GM12878 (cell line): Measurements from ENCODE around the gene INHBC. TPM values are rescaled to one million over a fixed set of nuclear protein-coding genes. Genes with fewer than 3 reads are reported as not detected.

ENCODE experiments used
- ATAC-seq: fragments of 200-7000 bp; cut with Tn5 transposase; 3 replicates; pipeline ENCODE4 v1.9.1; 2020; ENCODE audit warnings: mild to moderate bottlenecking, moderate library complexity
- Bru-seq: library from RNA; stranded (reverse); fragments of 400-500 nt; gene quantifications from one replicate; lab custom pipeline; 2021; lab: Mats Ljungman, UMichigan
- BruChase-seq, 2 experiments: library from RNA; stranded (reverse); fragments of 400-500 nt; gene quantifications; one replicate each; lab custom pipeline; 2021; lab: Mats Ljungman, UMichigan
- BruUV-seq: library from RNA; stranded (reverse); fragments of 400-500 nt; replicated peaks from 2 replicates; lab custom pipeline; 2021; lab: Mats Ljungman, UMichigan
- CTCF ChIA-PET: fragments of 300-600 bp; sonication (Branson Sonifier 250); formaldehyde crosslinking; extraction: SDS; loops from one replicate; lab custom pipeline; 2021; ENCODE audit warnings: inconsistent platforms; lab: Yijun Ruan, JAX
- POLR2A ChIA-PET: fragments of 350-600 bp; formaldehyde crosslinking; extraction: SDS; loops from one replicate; lab custom pipeline; 2021; ENCODE audit warnings: inconsistent platforms; lab: Charles Lee
- RAD21 ChIA-PET: fragments of 300-600 bp; sonication (Branson Sonifier 250); formaldehyde crosslinking; loops from one replicate; lab custom pipeline; 2023; ENCODE audit warnings: antibody characterized with exemption; ENCODE audit not compliant: unreplicated experiment; lab: Charles Lee
- SMC1A ChIA-PET: fragments of 300-600 bp; sonication (Branson Sonifier 250); formaldehyde crosslinking; loops from one replicate; lab custom pipeline; 2023; ENCODE audit not compliant: unreplicated experiment, uncharacterized antibody; lab: Charles Lee
- DNase-seq: peaks from one replicate; pipeline ENCODE4 v3.0.0-alpha.2; 2011; ENCODE audit warnings: low read depth, low spot score
- FAIRE-seq: peaks from 3 replicates; lab custom pipeline; 2011; peaks lifted over from hg19 to GRCh38; lab: Jason Lieb, UNC
- H2AFZ ChIP-seq: 2 replicates; pipeline ENCODE4 v1.6.0; 2011; ENCODE audit warnings: low read depth, low read length, control low read depth; ENCODE audit not compliant: control insufficient read depth
- H3K27ac ChIP-seq: 2 replicates; pipeline ENCODE4 v1.5.1; 2011; ENCODE audit warnings: control low read depth; ENCODE audit not compliant: control insufficient read depth, insufficient read depth
- H3K27me3 ChIP-seq, 2 experiments: replicated peaks in 1 of 2; 2 replicates each; pipeline versions ENCODE4 v1.6.0 to v1.6.1; 2011; ENCODE audit warnings: low read length in 1 of 2; ENCODE audit not compliant: control insufficient read depth in 2 of 2, insufficient read depth in 2 of 2
- H3K36me3 ChIP-seq, 2 experiments: 2 replicates each; pipeline ENCODE4 v1.5.1; 2011; ENCODE audit warnings: low read length in 1 of 2; ENCODE audit not compliant: control insufficient read depth in 2 of 2, insufficient read depth in 2 of 2
- H3K4me1 ChIP-seq: 2 replicates; pipeline ENCODE4 v1.6.1; 2011; ENCODE audit warnings: mild to moderate bottlenecking, low read length, moderate library complexity, mixed read lengths; ENCODE audit not compliant: control insufficient read depth, insufficient read depth
- H3K4me2 ChIP-seq: 2 replicates; pipeline ENCODE4 v1.6.0; 2011; ENCODE audit warnings: control low read depth; ENCODE audit not compliant: control insufficient read depth, insufficient read depth
- H3K4me3 ChIP-seq: fragments of 200-600 bp; sonication (generic); 2 replicates; pipeline ENCODE4 v1.5.1; 2016
- H3K79me2 ChIP-seq: 2 replicates; pipeline ENCODE4 v1.6.0; 2011; ENCODE audit warnings: low read length; ENCODE audit not compliant: control insufficient read depth, insufficient read depth
- H3K9ac ChIP-seq: 2 replicates; pipeline ENCODE4 v1.8.0; 2011; ENCODE audit warnings: low read length, control low read depth, mixed read lengths; ENCODE audit not compliant: control insufficient read depth, insufficient read depth
- H3K9me3 ChIP-seq: replicated peaks from 3 replicates; pipeline ENCODE4 v1.5.1; 2011; ENCODE audit warnings: mild to moderate bottlenecking, low read length; ENCODE audit not compliant: control insufficient read depth, insufficient read depth
- H4K20me1 ChIP-seq: 2 replicates; pipeline ENCODE4 v1.6.0; 2011; ENCODE audit not compliant: control insufficient read depth, insufficient read depth
- FOS ChIP-seq: IDR thresholded peaks from 3 replicates; pipeline ENCODE4 v1.6.1; 2011; ENCODE audit warnings: borderline replicate concordance; ENCODE audit not compliant: insufficient read length; ENCODE audit errors: extremely low read depth
- RCOR1 ChIP-seq: conservative IDR thresholded peaks from 2 replicates; pipeline ENCODE4 v1.6.1; 2012; ENCODE audit warnings: low read depth, low read length, improper control_type of control experiment
- SMC3 ChIP-seq: IDR thresholded peaks from 2 replicates; pipeline ENCODE4 v1.6.1; 2011; ENCODE audit warnings: low read length, improper control_type of control experiment, borderline replicate concordance
- WGBS: methylation state at CpG from one replicate; pipeline ENCODE4 v1.1.6; 2016; ENCODE audit warnings: low lambda C conversion rate; ENCODE audit not compliant: insufficient replicate concordance, insufficient coverage; ENCODE audit errors: missing lambda C conversion rate; 5-methylcytosine and 5-hydroxymethylcytosine counted together
- in situ Hi-C: fragments of 300-500 bp; cut with MboI; formaldehyde crosslinking; loops from 9 replicates; pipeline ENCODE4 v1.14.3; 2018; ENCODE audit warnings: mixed read lengths
- intact Hi-C: fragments of 100-400 bp; cut with micrococcal nuclease; formaldehyde crosslinking; loops from one replicate; pipeline ENCODE4 v1.14.2; 2022; ENCODE audit not compliant: unreplicated experiment
- long read RNA-seq, 2 experiments: library from polyadenylated mRNA; unstranded; transcript quantifications; one replicate each; pipeline ENCODE4 v2.0.0, GENCODE V29; 2019 to 2020
- polyA minus RNA-seq, 3 experiments: library from RNA; depleted of rRNA, polyadenylated mRNA; stranded (reverse); fragments of >200 nt; gene quantifications; 2 replicates each; pipeline ENCODE4 v1.2.3, GENCODE V29; 2011
- polyA plus RNA-seq, 11 experiments: library from polyadenylated mRNA; depleted of rRNA in 4 of 11; unstranded in 6 of 11; stranded (reverse) in 5 of 11; fragments of >200 nt; fragmentation: Nextera tagmentation in 4 of 11; fragmentation: Illumina TruSeq in 1 of 11; extraction: Ambion mirVana in 4 of 11; extraction: Trizol in 1 of 11; gene quantifications; 1 replicate in 1 of 11; 2 replicates in 10 of 11; pipeline versions ENCODE4 v1.2.1 to v1.2.3, GENCODE V29; 2011 to 2016; ENCODE audit warnings: inconsistent platforms in 2 of 11, missing spikeins in 2 of 11, low read depth in 1 of 11
- total RNA-seq, 4 experiments: library from RNA; depleted of rRNA in 3 of 4; stranded (reverse); fragments of >200 nt in 3 of 4; fragmentation: Illumina TruSeq in 1 of 4; extraction: Trizol in 1 of 4; gene quantifications; 2 replicates each; pipeline versions ENCODE4 v1.2.1 to v1.2.3, GENCODE V29; 2013 to 2021
- TF ChIP-seq, protein P1 (sequence below): IDR thresholded peaks from 2 replicates; pipeline ENCODE4 v1.6.1; 2011; ENCODE audit warnings: low read depth, low read length, improper control_type of control experiment, borderline replicate concordance
- TF ChIP-seq, protein P2 (sequence below): fragments of 450-650 bp; IDR thresholded peaks from 2 replicates; pipeline ENCODE4 v1.6.1; 2017; ENCODE audit warnings: mild to moderate bottlenecking, low read depth, inconsistent platforms; ENCODE audit not compliant: poor library complexity, severe bottlenecking

INHBC gene, protein sequence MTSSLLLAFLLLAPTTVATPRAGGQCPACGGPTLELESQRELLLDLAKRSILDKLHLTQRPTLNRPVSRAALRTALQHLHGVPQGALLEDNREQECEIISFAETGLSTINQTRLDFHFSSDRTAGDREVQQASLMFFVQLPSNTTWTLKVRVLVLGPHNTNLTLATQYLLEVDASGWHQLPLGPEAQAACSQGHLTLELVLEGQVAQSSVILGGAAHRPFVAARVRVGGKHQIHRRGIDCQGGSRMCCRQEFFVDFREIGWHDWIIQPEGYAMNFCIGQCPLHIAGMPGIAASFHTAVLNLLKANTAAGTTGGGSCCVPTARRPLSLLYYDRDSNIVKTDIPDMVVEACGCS
- 0.39 TPM in 1 of 2 replicates, not detected in the other for total RNA-seq (2013; cell fraction: nucleolus; rRNA removed)
- total RNA-seq (2014; rRNA removed) (not detected in 2 replicates), total RNA-seq (2014; rRNA removed; fragmentation: Illumina TruSeq; extraction: Trizol) (not detected in 2 replicates), total RNA-seq (2021) (0.13 and 0.16 TPM in 2 replicates), polyA plus RNA-seq (2011; rRNA removed) (0.10 TPM in 2 replicates), polyA plus RNA-seq (2014; fragmentation: Illumina TruSeq; extraction: Trizol) (0.14 and 0.22 TPM in 2 replicates), polyA plus RNA-seq (2014; fragmentation: Nextera tagmentation; extraction: Ambion mirVana) (under 1 TPM in 1 of 2 experiments, not detected in 1; 0.04 TPM), polyA plus RNA-seq (2014; rRNA removed) (0.14 and 0.22 TPM in 2 replicates), polyA plus RNA-seq (2016; fragmentation: Nextera tagmentation; extraction: Ambion mirVana) (not detected), polyA minus RNA-seq (2011; rRNA and poly(A)+ RNA removed) (0.22 TPM in 1 of 2 replicates, not detected in the other), Bru-seq, nascent RNA (percentile 28 among the genes with signal in this experiment), BruChase-seq, experiment 1, labeled RNA remaining after a 6-hour chase (percentile 19 among the genes with signal in this experiment), BruChase-seq, experiment 2, labeled RNA remaining after a 2-hour chase (percentile 18 among the genes with signal in this experiment)
- 0.12 TPM for polyA plus RNA-seq (2011; ENCODE audit: low read depth)
- polyA plus RNA-seq (2011; cell fraction: cytosol; rRNA removed) = 0.13 and 0.24 TPM in 2 replicates
- polyA plus RNA-seq (2011; cell fraction: nucleus; rRNA removed) = 0.16 TPM in 2 replicates
- polyA plus RNA-seq (2012) = 0.12 and 0.17 TPM in 2 replicates
- polyA minus RNA-seq (2011; cell fraction: cytosol; rRNA and poly(A)+ RNA removed) = not detected in 2 replicates
- 0.24 and 0.57 TPM in 2 replicates for polyA minus RNA-seq (2011; cell fraction: nucleus; rRNA and poly(A)+ RNA removed)
- long read RNA-seq, experiment 1 = 0 reads
- long read RNA-seq, experiment 2 = 0 reads

- Histone ChIP-seq H2AFZ (no peak within 1 kb of the TSS), H3K4me3 (no peak within 1 kb of the TSS), H4K20me1 (no peaks in the 10 kb centered on the region), H3K27ac (no peak within 1 kb of the TSS), H3K9me3 (no peaks in the 10 kb centered on the region), H3K36me3 (no peaks in the 10 kb centered on the region), H3K4me2 (no peak within 1 kb of the TSS), H3K9ac (no peak within 1 kb of the TSS), H3K79me2 (peaks cover 11% of the 10 kb centered on the region), H3K4me1 (peaks cover 5% of the 10 kb centered on the region; the same call in 1 of the 2 replicates), H3K27me3 (no peaks in the 10 kb centered on the region)
- no peak for ATAC-seq
- ChIA-PET CTCF (interaction anchor here (0.6 to 3.3 kb wide), 9 partner anchors 10 to 191 kb away, joined by 3 to 20 read pairs (median 4); partner anchors contain the start of gene INHBE), SMC1A (interaction anchor here (1.0 to 3.5 kb wide), 6 partner anchors 18 to 170 kb away, joined by 3 to 14 read pairs (median 4); no protein-coding TSS in a partner anchor), RAD21 (interaction anchor here (0.6 to 4.6 kb wide), 3 partner anchors 18 to 135 kb away, joined by 3 to 31 read pairs (median 4); no protein-coding TSS in a partner anchor), POLR2A (interaction anchor here (0.9 to 3.9 kb wide), 3 partner anchors 17 to 52 kb away, joined by 3 to 26 read pairs (median 4); partner anchors contain the start of gene INHBE)
- WGBS = 64% methylated on average over 8 of the region's 8 CpGs
- in situ Hi-C loops (no loop called here), intact Hi-C loops (no loop called here)
- BruUV-seq = no TSS peak
- no peak for DNase-seq
- TF ChIP-seq, protein P1, sequence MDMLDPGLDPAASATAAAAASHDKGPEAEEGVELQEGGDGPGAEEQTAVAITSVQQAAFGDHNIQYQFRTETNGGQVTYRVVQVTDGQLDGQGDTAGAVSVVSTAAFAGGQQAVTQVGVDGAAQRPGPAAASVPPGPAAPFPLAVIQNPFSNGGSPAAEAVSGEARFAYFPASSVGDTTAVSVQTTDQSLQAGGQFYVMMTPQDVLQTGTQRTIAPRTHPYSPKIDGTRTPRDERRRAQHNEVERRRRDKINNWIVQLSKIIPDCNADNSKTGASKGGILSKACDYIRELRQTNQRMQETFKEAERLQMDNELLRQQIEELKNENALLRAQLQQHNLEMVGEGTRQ = no peak
- TF ChIP-seq RCOR1 (no peak), FOS (no peak), SMC3 (no peak)
- TF ChIP-seq, protein P2, sequence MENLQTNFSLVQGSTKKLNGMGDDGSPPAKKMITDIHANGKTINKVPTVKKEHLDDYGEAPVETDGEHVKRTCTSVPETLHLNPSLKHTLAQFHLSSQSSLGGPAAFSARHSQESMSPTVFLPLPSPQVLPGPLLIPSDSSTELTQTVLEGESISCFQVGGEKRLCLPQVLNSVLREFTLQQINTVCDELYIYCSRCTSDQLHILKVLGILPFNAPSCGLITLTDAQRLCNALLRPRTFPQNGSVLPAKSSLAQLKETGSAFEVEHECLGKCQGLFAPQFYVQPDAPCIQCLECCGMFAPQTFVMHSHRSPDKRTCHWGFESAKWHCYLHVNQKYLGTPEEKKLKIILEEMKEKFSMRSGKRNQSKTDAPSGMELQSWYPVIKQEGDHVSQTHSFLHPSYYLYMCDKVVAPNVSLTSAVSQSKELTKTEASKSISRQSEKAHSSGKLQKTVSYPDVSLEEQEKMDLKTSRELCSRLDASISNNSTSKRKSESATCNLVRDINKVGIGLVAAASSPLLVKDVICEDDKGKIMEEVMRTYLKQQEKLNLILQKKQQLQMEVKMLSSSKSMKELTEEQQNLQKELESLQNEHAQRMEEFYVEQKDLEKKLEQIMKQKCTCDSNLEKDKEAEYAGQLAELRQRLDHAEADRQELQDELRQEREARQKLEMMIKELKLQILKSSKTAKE = no peak
- no peak for FAIRE-seq
Measured at GRCh38 chr12:57434517-57435223, at the start of gene INHBC. Gene INHBC (plus strand): TSS chr12:57434784. CDS start chr12:57434887, 103 bp downstream.
